KOPT-K1 (cell line): ENCODE measurements around the gene AHI1.

Source experiments
- H3K27ac ChIP-seq: fragments of 200-600 bp; sonication (generic); 2 replicates; pipeline ENCODE4 v1.5.1; 2016; ENCODE audit warnings: antibody characterized with exemption, mild to moderate bottlenecking, low read depth, low read length; ENCODE audit not compliant: poor library complexity, severe bottlenecking
- H3K36me3 ChIP-seq: fragments of 200-600 bp; sonication (generic); 2 replicates; pipeline ENCODE4 v1.5.1; 2017; ENCODE audit warnings: antibody characterized with exemption, mild to moderate bottlenecking, low read length, moderate library complexity; ENCODE audit not compliant: insufficient read depth
- H3K9me3 ChIP-seq: fragments of 200-600 bp; sonication (generic); 2 replicates; pipeline ENCODE4 v1.5.1; 2017; ENCODE audit warnings: antibody characterized with exemption, low read length, mild to moderate bottlenecking; ENCODE audit not compliant: insufficient read depth, poor library complexity, severe bottlenecking

Gene AHI1

GRCh38 chr6:135497412-135498184 is at the start of gene AHI1:
AHI1 (minus strand) TSS chr6:135497740; CDS start chr6:135492237, 5,503 bp downstream.
- Histone ChIP-seq H3K36me3 (no peaks in the 10 kb centered on the region), H3K9me3 (no peaks in the 10 kb centered on the region), H3K27ac (peak within 1 kb of the TSS; percentile 54)

DNA sequence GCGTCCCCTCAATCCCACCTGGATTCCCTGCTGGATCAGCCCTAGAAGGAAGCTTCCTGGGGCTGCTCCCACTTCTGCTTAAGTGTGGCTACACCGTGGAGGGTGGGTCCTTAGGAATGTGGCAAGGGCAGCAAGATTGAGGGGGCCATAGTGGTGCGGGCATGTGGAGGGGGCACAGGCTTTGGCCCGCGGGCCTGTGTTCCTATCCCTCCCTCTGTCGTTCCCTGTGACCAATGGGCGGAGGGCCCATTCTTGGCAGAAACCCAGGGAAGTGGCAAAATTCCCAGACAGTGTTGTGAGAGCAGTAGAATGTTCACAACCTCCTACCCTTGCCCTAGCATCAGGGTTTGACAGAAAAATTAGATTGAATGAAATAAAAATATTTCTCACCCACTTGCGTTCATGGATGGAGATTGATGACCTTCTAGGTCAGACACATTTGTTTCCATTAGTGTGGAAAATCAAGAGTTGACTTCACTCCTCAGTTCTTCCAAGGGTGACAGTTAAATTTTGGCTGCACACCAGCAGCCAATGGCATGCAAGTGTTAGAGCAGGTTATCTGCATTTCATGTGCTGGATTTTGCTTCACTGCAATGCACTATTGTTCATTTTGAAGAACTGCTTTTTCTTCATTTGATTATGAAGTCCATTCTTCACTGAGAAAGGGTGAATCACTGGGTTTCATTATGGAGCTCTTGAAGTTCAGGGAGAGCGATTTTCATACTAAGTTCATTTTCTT is 49.3 kb upstream of the AHI1 start:
- Histone ChIP-seq H3K9me3 (no peaks in the 10 kb centered on the region), H3K36me3 (no peaks in the 10 kb centered on the region)

GRCh38 chr6:135546206-135546605 is 48.7 kb upstream of the AHI1 start:
- no peak overlapping the region for H3K27ac ChIP-seq
- no peaks in the 10 kb centered on the region for H3K9me3 ChIP-seq
- no peaks in the 10 kb centered on the region for H3K36me3 ChIP-seq

More for the DNA sequence above, 49.3 kb upstream of the AHI1 start:
- no peak overlapping the region for H3K27ac ChIP-seq

GRCh38 chr6:135540207-135540840 is 42.8 kb upstream of the AHI1 start:
- Histone ChIP-seq H3K9me3 (no peaks in the 10 kb centered on the region), H3K36me3 (no peaks in the 10 kb centered on the region), H3K27ac (no peak overlapping the region)

DNA sequence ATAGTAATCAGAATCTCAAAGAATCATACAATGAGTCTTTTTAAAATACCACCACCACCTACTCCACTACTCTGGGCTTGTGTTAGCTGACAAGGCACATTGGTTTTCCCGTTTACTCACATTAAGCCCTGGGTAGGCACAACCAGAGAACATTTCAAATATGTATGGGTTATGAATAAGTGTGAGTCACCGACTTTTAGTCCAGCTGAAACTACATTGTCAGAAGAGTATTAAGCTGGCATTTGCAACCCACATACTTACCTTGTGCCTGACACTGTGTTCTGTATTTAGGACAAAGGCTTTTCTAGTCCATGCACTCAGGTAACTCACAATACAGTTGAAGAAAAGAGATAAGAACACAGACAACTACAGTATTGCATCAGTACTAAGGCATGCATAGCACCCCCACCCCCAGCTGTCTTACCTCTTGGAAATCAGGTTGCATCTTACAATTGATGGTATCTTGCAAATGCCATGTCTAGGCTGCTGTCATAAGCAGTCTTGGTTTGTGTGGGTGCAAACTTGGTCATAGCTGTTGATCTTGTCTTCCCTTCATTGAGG is 40.3 kb upstream of the AHI1 start:
- no peaks in the 10 kb centered on the region for H3K9me3 ChIP-seq
- H3K36me3 ChIP-seq = no peaks in the 10 kb centered on the region
- no peak overlapping the region for H3K27ac ChIP-seq

DNA sequence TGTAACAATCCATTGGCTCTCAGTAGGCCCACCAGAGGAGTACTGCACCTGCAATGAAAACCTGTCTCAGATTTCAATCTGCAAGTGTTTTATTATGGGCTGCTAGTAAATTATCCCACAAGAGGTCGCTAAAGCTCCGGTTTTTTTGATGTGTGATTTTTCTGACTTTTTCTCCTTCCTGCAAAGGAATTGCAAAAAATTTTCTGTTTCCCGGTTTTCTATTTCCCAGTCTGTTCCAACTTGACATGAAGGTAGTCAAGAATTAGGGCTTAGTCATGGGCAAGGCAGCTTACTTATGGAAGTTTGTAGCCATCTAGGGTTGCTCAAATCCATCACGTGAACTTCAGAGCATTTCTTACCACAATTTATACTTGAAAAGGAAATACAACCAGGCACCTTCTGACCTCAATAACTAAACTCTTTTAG is 38.5 kb upstream of the AHI1 start:
- Histone ChIP-seq H3K36me3 (no peaks in the 10 kb centered on the region), H3K9me3 (no peaks in the 10 kb centered on the region), H3K27ac (no peak overlapping the region)

DNA sequence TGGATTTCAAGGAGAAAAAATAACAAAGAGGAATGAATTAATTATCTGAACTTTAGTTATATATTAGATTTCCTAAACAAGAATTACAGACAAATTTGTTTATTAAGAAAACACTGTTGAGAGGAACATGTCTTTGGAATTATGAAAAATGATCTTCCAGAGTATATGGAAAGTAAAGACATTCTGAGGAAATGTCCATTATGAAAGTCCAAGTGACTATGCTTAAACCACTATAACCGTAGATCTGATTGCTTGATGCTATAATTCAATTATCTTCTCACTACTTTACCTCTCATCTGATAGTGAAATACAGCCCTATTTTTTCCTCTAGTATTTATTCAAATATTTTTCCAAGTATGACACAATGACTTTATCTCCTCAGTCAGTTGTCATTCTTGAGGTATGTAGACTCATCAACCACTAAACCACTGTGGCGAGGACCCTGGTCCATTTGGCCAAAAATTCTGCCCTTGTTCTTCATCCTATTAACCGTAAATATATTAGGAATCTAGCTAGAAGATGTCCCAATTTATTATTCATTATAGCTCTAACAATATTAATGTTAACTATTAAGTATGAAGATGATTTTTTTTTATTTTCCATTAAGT is 37.3 kb upstream of the AHI1 start:
- H3K27ac ChIP-seq = no peak overlapping the region
- no peaks in the 10 kb centered on the region for H3K9me3 ChIP-seq
- no peaks in the 10 kb centered on the region for H3K36me3 ChIP-seq

DNA sequence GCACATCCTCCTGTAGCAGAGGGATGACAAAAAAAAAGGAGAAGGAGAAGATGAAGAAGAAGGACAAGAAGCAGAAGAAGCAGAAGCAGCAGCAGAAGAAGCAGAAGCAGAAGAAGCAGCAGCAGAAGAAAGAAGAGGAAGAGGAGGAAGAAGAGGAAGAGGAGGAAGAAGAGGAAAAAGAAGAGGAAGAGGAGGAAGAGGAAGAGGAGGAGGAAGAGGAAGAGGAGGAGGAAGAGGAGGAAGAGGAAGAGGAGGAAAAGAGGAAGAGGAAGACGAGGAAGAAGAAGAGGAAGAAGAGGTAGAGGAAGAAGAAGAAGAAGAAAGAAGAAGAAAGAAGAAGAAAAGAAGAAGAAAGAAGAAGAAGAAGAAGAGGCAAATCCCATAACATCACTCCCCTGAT is 35.0 kb upstream of the AHI1 start:
- Histone ChIP-seq H3K9me3 (no peaks in the 10 kb centered on the region), H3K27ac (no peak overlapping the region), H3K36me3 (no peaks in the 10 kb centered on the region)

DNA sequence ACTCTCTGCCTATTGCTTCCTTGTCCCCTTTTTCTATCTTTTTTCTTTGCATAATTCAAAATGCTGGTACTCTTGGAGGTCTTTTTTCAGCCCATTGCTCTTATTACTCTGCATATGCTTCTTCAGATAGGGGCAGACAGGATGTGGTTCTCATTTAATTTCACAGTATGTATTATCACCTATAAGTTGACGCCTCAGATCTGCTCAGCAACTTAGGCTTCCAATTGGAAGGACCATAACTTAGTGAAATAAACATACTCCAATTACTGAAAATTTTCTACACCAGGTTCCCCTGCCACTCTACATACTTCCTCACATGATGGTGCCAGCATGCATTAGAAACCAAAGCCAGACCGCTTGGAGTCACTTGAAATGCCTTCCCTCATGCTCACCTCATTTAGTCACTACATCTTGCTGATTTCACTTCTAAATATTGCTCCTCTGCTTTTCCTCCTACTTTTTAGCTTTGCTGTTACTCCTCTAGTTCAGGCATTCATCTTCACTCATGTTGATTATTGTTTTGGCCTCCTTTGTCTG is 34.5 kb upstream of the AHI1 start:
- Histone ChIP-seq H3K27ac (no peak overlapping the region), H3K36me3 (no peaks in the 10 kb centered on the region), H3K9me3 (no peaks in the 10 kb centered on the region)

DNA sequence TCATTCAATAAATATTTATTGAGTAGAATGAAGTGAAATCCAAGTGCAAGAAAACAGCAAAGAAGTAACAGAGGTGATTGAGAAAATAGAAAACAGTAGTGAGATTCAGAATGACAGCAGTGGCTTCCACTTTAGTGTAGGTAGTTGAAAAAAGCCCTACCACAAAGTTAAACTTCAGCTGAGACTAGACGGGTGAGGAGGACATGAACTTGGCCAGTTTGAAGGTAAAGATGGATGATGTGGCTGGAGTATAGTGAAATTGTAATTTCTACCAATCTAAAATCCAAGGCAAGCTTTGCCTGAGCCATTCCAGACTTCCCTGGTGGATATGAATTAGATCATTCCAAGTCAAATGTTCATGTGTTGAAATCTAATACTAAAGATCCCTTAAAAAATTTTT is 32.6 kb upstream of the AHI1 start:
- Histone ChIP-seq H3K36me3 (no peaks in the 10 kb centered on the region), H3K9me3 (no peaks in the 10 kb centered on the region), H3K27ac (no peak overlapping the region)

GRCh38 chr6:135527960-135528249 is 30.4 kb upstream of the AHI1 start:
- Histone ChIP-seq H3K9me3 (no peaks in the 10 kb centered on the region), H3K36me3 (no peaks in the 10 kb centered on the region), H3K27ac (no peak overlapping the region)

DNA sequence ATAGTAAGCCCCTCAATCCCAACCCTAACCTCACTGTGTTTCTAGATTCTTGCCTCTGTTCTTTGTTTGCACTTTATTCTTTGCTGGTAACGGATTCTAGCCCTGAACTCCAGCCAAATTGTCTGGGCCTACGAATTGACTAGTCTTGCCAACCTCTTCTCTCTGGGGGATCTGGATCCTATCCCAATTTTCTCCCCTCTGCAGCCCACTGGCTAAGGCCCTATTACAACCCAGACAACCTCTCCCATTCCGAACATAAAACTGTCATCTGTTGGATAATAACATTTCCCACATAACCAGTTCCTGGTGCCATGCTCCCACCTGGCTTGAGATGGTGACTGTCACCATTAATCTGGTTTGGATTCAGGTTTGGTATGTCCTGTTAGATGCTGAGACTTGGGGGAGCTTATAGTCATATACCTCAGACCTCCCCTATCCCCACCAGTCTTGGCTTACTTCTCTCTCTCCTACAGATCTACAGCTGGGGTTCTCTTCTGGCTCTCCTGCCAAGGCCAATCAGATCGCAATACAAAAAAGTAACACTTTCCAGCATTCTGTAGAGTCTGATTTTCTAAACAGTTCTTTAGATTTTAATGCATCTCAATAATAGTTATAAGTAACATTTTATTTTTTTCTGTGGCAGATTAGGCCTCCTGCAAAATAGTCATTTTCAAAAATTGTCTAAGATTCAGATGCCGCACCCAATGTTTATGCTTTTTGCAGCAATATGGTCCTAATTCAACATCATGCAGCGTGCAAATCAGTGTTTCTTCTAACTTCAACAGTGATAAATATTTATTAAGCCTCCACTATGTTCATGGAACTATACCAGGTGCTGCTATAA is 29.8 kb upstream of the AHI1 start:
- H3K9me3 ChIP-seq = no peaks in the 10 kb centered on the region
- no peaks in the 10 kb centered on the region for H3K36me3 ChIP-seq
- H3K27ac ChIP-seq = no peak overlapping the region

DNA sequence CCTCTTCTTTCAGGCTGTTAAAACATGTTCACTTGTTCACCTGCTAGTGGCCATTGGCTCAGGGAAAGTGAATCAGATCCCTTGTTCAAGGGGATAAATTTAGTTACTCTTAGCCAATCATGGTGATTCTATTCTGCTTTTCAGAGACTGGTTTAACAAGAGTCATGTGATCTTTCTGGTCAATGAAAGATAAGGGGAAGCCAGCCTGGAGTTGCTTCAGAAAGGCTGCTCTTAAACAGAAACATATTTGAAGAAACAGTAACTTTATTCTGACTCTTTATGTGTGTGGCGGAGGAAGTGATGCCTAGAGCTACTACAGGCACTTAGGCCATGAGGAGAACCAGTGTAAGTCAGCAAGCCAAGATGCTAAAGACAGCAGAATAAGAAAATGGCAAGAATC is 28.1 kb upstream of the AHI1 start:
- H3K36me3 ChIP-seq = no peaks in the 10 kb centered on the region
- H3K9me3 ChIP-seq = no peaks in the 10 kb centered on the region
- no peak overlapping the region for H3K27ac ChIP-seq

DNA sequence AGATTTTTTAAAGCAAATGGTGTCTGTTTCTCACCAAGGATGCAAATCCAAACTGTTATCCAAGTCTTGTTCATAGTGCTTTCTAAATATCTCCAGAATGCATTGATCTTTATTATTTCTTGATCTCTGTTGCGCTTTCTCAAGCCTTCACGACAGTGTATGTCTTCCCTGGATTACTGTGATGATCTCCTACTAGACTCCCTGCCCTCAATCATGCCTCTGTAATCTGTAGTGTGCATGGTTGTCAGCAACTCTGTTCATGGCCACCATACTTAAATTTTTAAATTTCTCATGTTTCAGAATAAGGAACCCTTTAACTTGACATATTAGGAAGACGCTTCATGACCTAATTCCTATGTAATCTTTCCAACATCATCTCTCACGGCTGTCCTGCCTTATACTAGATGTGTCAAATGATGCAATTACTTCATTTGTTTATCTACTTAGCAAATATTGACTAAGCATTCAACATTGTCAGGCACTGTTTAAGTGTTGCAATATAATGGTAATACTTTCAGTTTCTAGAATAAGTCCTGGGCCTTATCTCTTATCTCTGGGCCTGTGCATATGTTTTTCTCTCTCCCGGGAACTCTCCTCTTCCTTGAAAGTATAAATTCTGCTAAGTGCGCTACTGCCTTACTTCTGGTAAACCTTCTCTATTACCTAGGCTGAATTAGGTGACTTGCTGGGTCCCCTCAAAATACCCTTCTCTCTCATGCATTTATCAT is 25.6 kb upstream of the AHI1 start:
- Histone ChIP-seq H3K9me3 (no peaks in the 10 kb centered on the region), H3K27ac (no peak overlapping the region), H3K36me3 (no peaks in the 10 kb centered on the region)
